ENCODE results near the gene PRPF8. TPM values are rescaled to one million over a fixed set of nuclear protein-coding genes. Genes with fewer than 3 reads are reported as not detected.
"Not testable (repeated sequence)": the region's sequence is repeated elsewhere in the genome, so short reads cannot be mapped to it uniquely, and the experiment has no call there.

Gene PRPF8
- 10 to 100 TPM; 52.0 to 86.7 (median 67.5) TPM for polyA plus RNA-seq

GRCh38 chr17:1684378-1685189 is at the start of gene PRPF8:
PRPF8 (minus strand) TSS chr17:1684867; CDS start chr17:1684571, 296 bp downstream.
- peak within 1 kb of the TSS; percentile 45 for H3K27ac ChIP-seq (ENCODE audit: low read depth, low read length)
- 0% methylated on average over 69 to 72 of the region's 72 CpGs for WGBS, 3 donors

GRCh38 chr17:1733759-1734158 is 49.1 kb upstream of the PRPF8 start:
- WGBS, 3 donors: 94 to 97% (median 94%) methylated on average over 36 to 38 of the region's 38 CpGs
- no peak overlapping the region for H3K27ac ChIP-seq (ENCODE audit: low read depth, low read length)

DNA sequence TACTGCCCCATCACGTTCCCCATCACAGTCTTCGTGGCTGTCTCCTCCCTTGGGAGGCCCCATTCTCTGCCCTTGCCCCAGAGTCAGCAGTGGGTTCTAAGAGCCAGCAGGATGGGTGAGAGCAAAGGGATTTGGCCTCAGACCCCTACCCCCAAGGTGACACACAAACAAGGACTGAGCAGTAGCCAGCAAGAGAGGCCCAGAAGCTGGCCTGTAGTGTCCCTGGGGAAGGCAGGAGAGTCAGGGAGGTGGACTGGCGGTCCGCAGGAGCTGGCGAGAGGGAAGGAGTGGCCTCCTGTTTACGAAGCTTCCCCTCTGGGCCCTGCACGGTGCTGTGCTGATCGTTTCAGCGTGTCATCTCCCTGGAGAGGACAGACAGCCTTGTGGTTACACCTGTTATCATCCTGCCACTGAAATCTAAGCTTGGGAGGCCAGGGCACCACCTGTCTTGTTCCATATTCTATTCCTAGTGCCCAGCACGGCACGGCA is 48.2 kb upstream of the PRPF8 start:
- WGBS, 3 donors: 57 to 89% (median 67%) methylated on average over 11 of the region's 11 CpGs
- no peak overlapping the region for H3K27ac ChIP-seq (ENCODE audit: low read depth, low read length)

GRCh38 chr17:1732241-1732832 is 47.7 kb upstream of the PRPF8 start:
- WGBS, 3 donors: 91 to 96% (median 94%) methylated on average over 22 of the region's 22 CpGs
- no peak overlapping the region for H3K27ac ChIP-seq (ENCODE audit: low read depth, low read length)

DNA sequence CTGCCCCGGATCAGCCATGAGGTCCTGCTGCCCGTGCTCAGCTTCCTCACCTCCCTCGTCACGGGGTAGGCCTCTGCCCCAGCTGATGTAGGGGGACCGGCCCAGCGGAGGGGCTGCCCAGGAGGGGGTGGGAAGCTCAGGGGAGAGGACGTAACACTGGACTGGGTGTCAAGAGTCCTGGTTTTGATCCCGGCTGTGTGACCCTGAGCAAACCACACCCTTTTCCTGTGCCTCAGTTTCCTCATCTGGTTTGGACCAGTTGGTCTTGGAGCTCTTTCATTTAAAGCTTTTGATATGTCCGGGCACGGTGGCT is 46.5 kb upstream of the PRPF8 start:
- whole genome bisulfite sequencing, 3 donors: 75 to 88% (median 79%) methylated on average over 10 of the region's 10 CpGs
- no peak overlapping the region for H3K27ac ChIP-seq (ENCODE audit: low read depth, low read length)

DNA sequence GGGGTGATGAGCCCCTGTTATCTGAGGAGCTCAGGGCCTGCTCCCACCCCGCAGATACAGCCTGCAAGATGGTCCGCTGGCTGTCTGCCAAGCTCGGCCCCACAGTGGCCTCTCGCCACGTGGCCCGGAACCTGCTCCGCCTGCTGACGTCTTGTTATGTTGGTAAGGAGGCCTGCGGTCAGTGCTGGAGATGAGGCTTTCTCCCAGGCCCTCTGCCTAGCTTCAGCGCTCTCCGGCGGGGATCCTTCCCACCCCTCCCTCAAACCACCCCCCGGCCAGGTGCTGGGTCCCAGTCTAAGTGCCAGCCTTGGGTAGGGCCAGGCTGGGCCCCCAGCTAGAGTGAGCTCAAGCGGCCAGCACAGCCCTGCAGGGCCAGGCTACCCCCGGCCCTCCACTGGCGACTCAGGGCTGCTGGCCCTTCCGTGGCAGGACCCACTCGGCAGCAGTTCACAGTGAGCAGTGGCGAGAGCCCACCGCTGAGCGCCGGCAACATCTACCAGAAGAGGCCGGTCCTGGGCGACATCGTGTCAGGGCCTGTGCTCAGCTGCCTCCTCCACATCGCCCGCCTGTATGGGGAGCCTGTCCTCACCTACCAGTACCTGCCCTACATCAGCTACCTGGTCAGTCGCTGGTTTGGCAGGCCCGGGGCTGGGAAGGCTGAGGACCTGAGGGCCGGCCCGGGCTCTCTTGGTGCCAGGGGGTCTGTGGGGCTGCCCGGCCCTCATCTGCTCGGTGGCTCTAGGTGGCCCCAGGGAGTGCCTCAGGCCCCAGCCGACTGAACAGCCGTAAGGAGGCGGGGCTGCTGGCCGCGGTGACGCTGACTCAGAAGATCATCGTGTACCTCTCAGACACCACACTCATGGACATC is 45.9 kb upstream of the PRPF8 start:
- peak overlapping the region; percentile 5 for H3K27ac ChIP-seq (ENCODE audit: low read depth, low read length)
- WGBS, 3 donors: 69 to 87% (median 74%) methylated on average over 39 to 40 of the region's 40 CpGs

- 37 to 81% (median 48%) methylated on average over 15 of the region's 15 CpGs for WGBS, 3 donors
These were observed 45.3 kb upstream of the PRPF8 start for GRCh38 chr17:1729966-1730325.

GRCh38 chr17:1727876-1728630 is 43.4 kb upstream of the PRPF8 start:
- no peak overlapping the region for H3K27ac ChIP-seq (ENCODE audit: low read depth, low read length)
- WGBS, 3 donors: 84 to 89% (median 89%) methylated on average over 27 to 28 of the region's 28 CpGs

More at GRCh38 chr17:1729966-1730325, 45.3 kb upstream of the PRPF8 start:
- no peak overlapping the region for H3K27ac ChIP-seq (ENCODE audit: low read depth, low read length)

DNA sequence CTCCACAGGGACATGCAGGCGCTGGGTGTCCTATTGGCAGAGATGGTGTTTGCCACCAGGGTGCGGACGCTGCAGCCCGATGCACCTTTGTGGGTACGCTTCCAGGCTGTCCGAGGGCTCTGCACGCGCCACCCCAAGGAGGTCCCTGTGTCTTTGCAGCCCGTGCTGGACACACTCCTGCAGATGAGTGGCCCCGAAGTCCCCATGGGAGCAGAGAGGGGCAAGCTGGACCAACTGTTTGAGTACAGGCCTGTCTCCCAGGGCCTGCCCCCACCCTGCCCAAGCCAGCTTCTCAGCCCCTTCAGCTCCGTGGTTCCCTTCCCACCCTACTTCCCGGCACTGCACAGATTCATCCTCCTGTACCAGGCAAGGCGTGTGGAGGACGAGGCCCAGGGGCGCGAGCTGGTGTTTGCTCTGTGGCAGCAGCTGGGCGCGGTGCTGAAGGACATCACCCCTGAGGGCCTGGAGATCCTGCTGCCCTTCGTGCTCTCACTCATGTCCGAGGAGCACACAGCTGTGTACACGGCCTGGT is 42.7 kb upstream of the PRPF8 start:
- H3K27ac ChIP-seq (ENCODE audit: low read depth, low read length): no peak overlapping the region
- 89 to 94% (median 92%) methylated on average over 21 of the region's 21 CpGs for WGBS, 3 donors

- WGBS, 3 donors: 70 to 85% (median 82%) methylated on average over 18 of the region's 18 CpGs
- H3K27ac ChIP-seq (ENCODE audit: low read depth, low read length): no peak overlapping the region
These were observed 42.1 kb upstream of the PRPF8 start for GRCh38 chr17:1726626-1727257.

DNA sequence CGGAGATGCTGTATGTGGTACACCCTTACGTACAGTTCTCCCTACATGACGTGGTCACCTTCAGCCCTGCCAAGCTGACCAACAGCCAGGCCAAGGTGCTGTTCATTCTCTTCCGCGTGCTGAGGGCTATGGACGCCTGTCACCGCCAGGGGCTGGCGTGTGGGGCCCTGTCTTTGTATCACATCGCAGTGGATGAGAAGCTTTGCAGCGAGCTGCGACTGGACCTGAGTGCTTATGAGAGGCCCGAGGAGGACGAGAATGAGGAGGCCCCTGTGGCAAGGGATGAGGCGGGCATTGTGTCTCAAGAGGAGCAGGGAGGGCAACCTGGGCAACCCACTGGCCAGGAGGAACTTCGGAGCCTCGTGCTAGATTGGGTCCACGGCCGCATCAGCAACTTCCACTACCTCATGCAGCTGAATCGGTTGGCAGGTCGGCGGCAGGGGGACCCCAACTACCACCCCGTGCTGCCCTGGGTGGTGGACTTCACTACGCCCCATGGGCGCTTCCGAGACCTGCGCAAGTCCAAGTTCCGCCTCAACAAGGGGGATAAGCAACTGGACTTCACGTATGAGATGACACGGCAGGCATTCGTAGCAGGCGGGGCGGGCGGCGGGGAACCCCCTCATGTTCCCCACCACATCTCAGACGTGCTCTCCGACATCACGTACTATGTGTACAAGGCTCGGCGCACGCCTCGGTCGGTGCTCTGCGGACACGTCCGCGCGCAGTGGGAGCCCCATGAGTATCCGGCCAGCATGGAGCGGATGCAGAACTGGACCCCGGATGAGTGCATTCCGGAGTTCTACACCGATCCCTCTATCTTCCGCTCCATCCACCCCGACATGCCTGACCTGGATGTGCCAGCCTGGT is 41.2 kb upstream of the PRPF8 start:
- H3K27ac ChIP-seq (ENCODE audit: low read depth, low read length): no peak overlapping the region
- WGBS, 3 donors: 91 to 94% (median 94%) methylated on average over 54 of the region's 54 CpGs

- no peak overlapping the region for H3K27ac ChIP-seq (ENCODE audit: low read depth, low read length)
These were observed 40.4 kb upstream of the PRPF8 start for GRCh38 chr17:1724869-1725641.

GRCh38 chr17:1724351-1724868 is 39.7 kb upstream of the PRPF8 start, which contains the start of gene WDR81:
WDR81 (plus strand) TSS chr17:1724704; CDS start chr17:1724960, 256 bp downstream.
- WGBS, 3 donors: 0 to 1% (median 0%) methylated on average over 28 to 57 of the region's 57 CpGs
- H3K27ac ChIP-seq (ENCODE audit: low read depth, low read length): peak within 1 kb of the TSS; percentile 72

More at GRCh38 chr17:1724869-1725641, 40.4 kb upstream of the PRPF8 start:
- WGBS, 3 donors: 11 to 18% (median 13%) methylated on average over 36 to 51 of the region's 51 CpGs

GRCh38 chr17:1722022-1722421 is 37.4 kb upstream of the PRPF8 start:
- H3K27ac ChIP-seq (ENCODE audit: low read depth, low read length): not testable (repeated sequence)

DNA sequence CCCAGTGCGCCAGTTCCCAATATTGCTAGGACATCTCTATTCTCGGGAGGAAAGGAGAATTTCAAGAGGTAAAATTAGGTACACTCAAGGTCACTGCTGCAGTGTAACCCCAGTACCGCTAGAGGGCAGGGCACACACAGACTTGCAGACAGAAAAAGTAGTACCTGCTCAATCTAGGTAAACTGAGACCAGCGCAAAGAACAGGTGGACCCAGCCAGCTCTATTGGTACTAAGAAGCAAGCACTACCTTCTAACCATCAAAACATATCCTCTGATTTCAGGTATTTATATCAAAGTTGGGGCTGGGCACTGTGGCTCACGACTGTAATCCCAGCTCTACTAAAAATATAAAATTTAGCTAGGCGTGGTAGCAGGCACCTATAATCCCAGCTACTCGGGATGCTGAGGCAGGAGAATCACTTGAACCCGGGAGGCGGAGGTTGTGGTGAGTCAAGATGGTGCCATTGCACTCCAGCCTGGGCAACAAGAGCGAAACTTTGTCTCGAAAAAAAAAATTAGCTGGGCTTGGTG is 36.3 kb upstream of the PRPF8 start:
- WGBS, 3 donors: 34 to 40% (median 35%) methylated on average over 11 of the region's 11 CpGs
- no peak overlapping the region for H3K27ac ChIP-seq (ENCODE audit: low read depth, low read length)

More at GRCh38 chr17:1722022-1722421, 37.4 kb upstream of the PRPF8 start:
- 95 to 98% (median 96%) methylated on average over 8 of the region's 8 CpGs for WGBS, 3 donors

All from adipose tissue (tissue), 3 donors.